HepG2 (cell line): ENCODE measurements around the gene LITAF. TPM values are rescaled to one million over a fixed set of nuclear protein-coding genes. Genes with fewer than 3 reads are reported as not detected.

ENCODE experiments used
- KDM4B ChIP-seq: sonication (generic); formaldehyde crosslinking; IDR thresholded peaks from 2 replicates; pipeline ENCODE4 v1.4.0; 2020; ENCODE audit warnings: missing genetic modification reagents
- KLF13 ChIP-seq: sonication (generic); formaldehyde crosslinking; IDR thresholded peaks from 2 replicates; pipeline ENCODE4 v1.4.0; 2020; ENCODE audit warnings: mild to moderate bottlenecking, missing genetic modification reagents
- NFIB ChIP-seq: sonication (generic); formaldehyde crosslinking; IDR thresholded peaks from 2 replicates; pipeline ENCODE4 v1.9.0; 2021; ENCODE audit warnings: missing genetic modification reagents, mild to moderate bottlenecking, borderline replicate concordance
- POLR2AphosphoS5 ChIP-seq: IDR thresholded peaks from 2 replicates; pipeline ENCODE4 v1.6.1; 2012; ENCODE audit warnings: low read depth, low read length
- RARA ChIP-seq: IDR thresholded peaks from 2 replicates; pipeline ENCODE4 v1.6.1; 2016; ENCODE audit warnings: missing genetic modification reagents, missing compliant biosample characterization
- ZBTB8A ChIP-seq: sonication (generic); formaldehyde crosslinking; IDR thresholded peaks from 2 replicates; pipeline ENCODE4 v1.4.0; 2020; ENCODE audit warnings: mild to moderate bottlenecking, low read depth, missing genetic modification reagents, borderline replicate concordance
- ZFP41 ChIP-seq: sonication (generic); formaldehyde crosslinking; IDR thresholded peaks from 2 replicates; pipeline ENCODE4 v1.4.0; 2020; ENCODE audit warnings: mild to moderate bottlenecking, missing genetic modification reagents, borderline replicate concordance
- ZNF121 ChIP-seq: sonication (generic); formaldehyde crosslinking; IDR thresholded peaks from 2 replicates; pipeline ENCODE4 v1.5.0; 2020; ENCODE audit warnings: mild to moderate bottlenecking, missing genetic modification reagents
- ZNF136 ChIP-seq: sonication (generic); formaldehyde crosslinking; IDR thresholded peaks from 2 replicates; pipeline ENCODE4 v1.8.1; 2022; ENCODE audit warnings: low read depth, mild to moderate bottlenecking, moderate library complexity, missing genetic modification reagents
- ZNF451 ChIP-seq: sonication (generic); formaldehyde crosslinking; IDR thresholded peaks from 2 replicates; pipeline ENCODE4 v1.5.0; 2020; ENCODE audit warnings: mild to moderate bottlenecking, missing genetic modification reagents
- ZNF496 ChIP-seq: sonication (generic); formaldehyde crosslinking; IDR thresholded peaks from 2 replicates; pipeline ENCODE4 v1.8.1; 2023; ENCODE audit warnings: mild to moderate bottlenecking, moderate library complexity, missing genetic modification reagents; ENCODE audit not compliant: insufficient replicate concordance
- ZNF629 ChIP-seq: sonication (generic); formaldehyde crosslinking; conservative IDR thresholded peaks from 2 replicates; pipeline ENCODE4 v1.5.0; 2020; ENCODE audit warnings: missing genetic modification reagents
- ZNF768 ChIP-seq: sonication (generic); formaldehyde crosslinking; IDR thresholded peaks from 2 replicates; pipeline ENCODE4 v1.4.0; 2020; ENCODE audit warnings: missing genetic modification reagents
- ZNF83 ChIP-seq: sonication (generic); formaldehyde crosslinking; IDR thresholded peaks from 2 replicates; pipeline ENCODE4 v1.4.0; 2020; ENCODE audit warnings: missing genetic modification reagents, mild to moderate bottlenecking, borderline replicate concordance
- ZSCAN21 ChIP-seq: sonication (generic); formaldehyde crosslinking; IDR thresholded peaks from 2 replicates; pipeline ENCODE4 v1.8.0; 2022; ENCODE audit warnings: mild to moderate bottlenecking, missing genetic modification reagents, moderate library complexity, borderline replicate concordance
- polyA plus RNA-seq, 8 experiments: library from polyadenylated mRNA; depleted of rRNA in 3 of 8; stranded (reverse) in 7 of 8; unstranded in 1 of 8; fragments of >200 nt; fragmentation: Illumina TruSeq in 4 of 8; extraction: Trizol in 4 of 8; gene quantifications; 2 replicates each; pipeline versions ENCODE4 v1.2.1 to v1.2.3, GENCODE V29; 2011 to 2016; ENCODE audit warnings: low read depth in 4 of 8, missing spikeins in 1 of 8, mixed read lengths in 1 of 8; ENCODE audit not compliant: insufficient read depth in 1 of 8
- total RNA-seq, 5 experiments: library from RNA; depleted of rRNA; stranded (reverse); fragments of >200 nt; fragmentation: Illumina TruSeq; extraction: Trizol; gene quantifications; 2 replicates each; pipeline ENCODE4 v1.2.3, GENCODE V29; 2016; ENCODE audit warnings: low read depth in 1 of 5
- TF ChIP-seq, protein P1 (sequence below): sonication (generic); formaldehyde crosslinking; conservative IDR thresholded peaks from 2 replicates; pipeline ENCODE4 v1.8.0; 2022; ENCODE audit warnings: mild to moderate bottlenecking, moderate library complexity, missing genetic modification reagents
- TF ChIP-seq, protein P2 (sequence below): sonication (generic); formaldehyde crosslinking; IDR thresholded peaks from 2 replicates; pipeline ENCODE4 v1.4.0; 2020; ENCODE audit warnings: missing genetic modification reagents
- TF ChIP-seq, protein P3 (sequence below): sonication (generic); formaldehyde crosslinking; IDR thresholded peaks from 2 replicates; pipeline ENCODE4 v1.8.1; 2023; ENCODE audit warnings: mild to moderate bottlenecking, missing genetic modification reagents

Gene LITAF
- total and polyA plus RNA-seq, 2 of the 13 experiments (the other 11 are each of a cell fraction or from before 2014, with no cell fraction given) = 80.1 to 141 TPM

- TF ChIP-seq, protein P1, sequence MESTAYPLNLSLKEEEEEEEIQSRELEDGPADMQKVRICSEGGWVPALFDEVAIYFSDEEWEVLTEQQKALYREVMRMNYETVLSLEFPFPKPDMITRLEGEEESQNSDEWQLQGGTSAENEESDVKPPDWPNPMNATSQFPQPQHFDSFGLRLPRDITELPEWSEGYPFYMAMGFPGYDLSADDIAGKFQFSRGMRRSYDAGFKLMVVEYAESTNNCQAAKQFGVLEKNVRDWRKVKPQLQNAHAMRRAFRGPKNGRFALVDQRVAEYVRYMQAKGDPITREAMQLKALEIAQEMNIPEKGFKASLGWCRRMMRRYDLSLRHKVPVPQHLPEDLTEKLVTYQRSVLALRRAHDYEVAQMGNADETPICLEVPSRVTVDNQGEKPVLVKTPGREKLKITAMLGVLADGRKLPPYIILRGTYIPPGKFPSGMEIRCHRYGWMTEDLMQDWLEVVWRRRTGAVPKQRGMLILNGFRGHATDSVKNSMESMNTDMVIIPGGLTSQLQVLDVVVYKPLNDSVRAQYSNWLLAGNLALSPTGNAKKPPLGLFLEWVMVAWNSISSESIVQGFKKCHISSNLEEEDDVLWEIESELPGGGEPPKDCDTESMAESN (CRISPR knock-in tag) = peak; percentile 57; the same call in 1 of the 2 replicates
- TF ChIP-seq ZFP41 (CRISPR knock-in tag) = peak; percentile 64; the same call in 1 of the 2 replicates
- TF ChIP-seq RARA (CRISPR knock-in tag) = peak; percentile 48; the same call in 1 of the 2 replicates
- peak; percentile 77; the same call in 1 of the 2 replicates for TF ChIP-seq ZNF136 (CRISPR knock-in tag)
- no peak for TF ChIP-seq ZNF496 (CRISPR knock-in tag)
- TF ChIP-seq ZNF629 (CRISPR knock-in tag) = peak; percentile 99
- TF ChIP-seq, protein P2, sequence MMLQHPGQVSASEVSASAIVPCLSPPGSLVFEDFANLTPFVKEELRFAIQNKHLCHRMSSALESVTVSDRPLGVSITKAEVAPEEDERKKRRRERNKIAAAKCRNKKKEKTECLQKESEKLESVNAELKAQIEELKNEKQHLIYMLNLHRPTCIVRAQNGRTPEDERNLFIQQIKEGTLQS (CRISPR knock-in tag) = peak; percentile 57; the same call in 1 of the 2 replicates
- no peak for TF ChIP-seq NFIB
- peak; percentile 22; the same call in 1 of the 2 replicates for TF ChIP-seq ZNF83 (CRISPR knock-in tag)
- TF ChIP-seq ZSCAN21 (CRISPR knock-in tag) = 0 out of 2 replicates have a peak, but pooled peaks have one; percentile 81
- TF ChIP-seq ZBTB8A (CRISPR knock-in tag) = no peak
- no peak; the same call in none of the 2 replicates for TF ChIP-seq ZNF451 (CRISPR knock-in tag)
- TF ChIP-seq, protein P3, sequence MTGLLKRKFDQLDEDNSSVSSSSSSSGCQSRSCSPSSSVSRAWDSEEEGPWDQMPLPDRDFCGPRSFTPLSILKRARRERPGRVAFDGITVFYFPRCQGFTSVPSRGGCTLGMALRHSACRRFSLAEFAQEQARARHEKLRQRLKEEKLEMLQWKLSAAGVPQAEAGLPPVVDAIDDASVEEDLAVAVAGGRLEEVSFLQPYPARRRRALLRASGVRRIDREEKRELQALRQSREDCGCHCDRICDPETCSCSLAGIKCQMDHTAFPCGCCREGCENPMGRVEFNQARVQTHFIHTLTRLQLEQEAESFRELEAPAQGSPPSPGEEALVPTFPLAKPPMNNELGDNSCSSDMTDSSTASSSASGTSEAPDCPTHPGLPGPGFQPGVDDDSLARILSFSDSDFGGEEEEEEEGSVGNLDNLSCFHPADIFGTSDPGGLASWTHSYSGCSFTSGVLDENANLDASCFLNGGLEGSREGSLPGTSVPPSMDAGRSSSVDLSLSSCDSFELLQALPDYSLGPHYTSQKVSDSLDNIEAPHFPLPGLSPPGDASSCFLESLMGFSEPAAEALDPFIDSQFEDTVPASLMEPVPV (CRISPR knock-in tag) = peak; percentile 97
- TF ChIP-seq ZNF121 (CRISPR knock-in tag) = peak; percentile 19; the same call in 1 of the 2 replicates
- peak; percentile 88 for TF ChIP-seq ZNF768 (CRISPR knock-in tag)
- TF ChIP-seq POLR2AphosphoS5 = 0 out of 2 replicates have a peak, but pooled peaks have one; percentile 57
- peak; percentile 76; the same call in 1 of the 2 replicates for TF ChIP-seq KDM4B (CRISPR knock-in tag)
- 0 out of 2 replicates have a peak, but pooled peaks have one; percentile 62 for TF ChIP-seq KLF13
Measured at GRCh38 chr16:11586856-11587642, at the start of gene LITAF (continued).
